ENCODE measurements around the gene RFX4. TPM values are rescaled to one million over a fixed set of nuclear protein-coding genes. Genes with fewer than 3 reads are reported as not detected.

The RFX4 gene
- polyA plus RNA-seq, 1 donor (not counting 4 experiments of a cell fraction or from before 2014, with no cell fraction given), result not detected

GRCh38 chr12:106767954-106768822 lies 185.4 kb downstream of the RFX4 start:
- FAIRE-seq, result no peak
- H3K27me3 ChIP-seq (ENCODE audit: control insufficient read depth, extremely low read depth, insufficient read depth, low read length), result peaks cover 14% of the 10 kb centered on the region
- no peaks in the 10 kb centered on the region for H3K36me3 ChIP-seq (ENCODE audit: control insufficient read depth in 2 of 2, extremely low read depth in 1 of 2, insufficient read depth in 2 of 2, low read length in 2 of 2)
- H2AFZ ChIP-seq (ENCODE audit: control insufficient read depth, low read length), result no peak overlapping the region
- no peak overlapping the region for H3K9ac ChIP-seq (ENCODE audit: control insufficient read depth, extremely low read depth, insufficient read depth, low read length)
- H3K4me3 ChIP-seq (ENCODE audit: control insufficient read depth in 2 of 3, extremely low read depth in 1 of 3, insufficient read depth in 2 of 3, low read depth in 1 of 3, low read length in 3 of 3), result no peak overlapping the region
- H3K4me2 ChIP-seq (ENCODE audit: control insufficient read depth, extremely low read depth, insufficient read depth, low read depth, low read length), result no peak overlapping the region
- no peaks in the 10 kb centered on the region for H4K20me1 ChIP-seq (ENCODE audit: control insufficient read depth, extremely low read depth, insufficient read depth, low read length)
- H3K27ac ChIP-seq (ENCODE audit: control insufficient read depth, insufficient read depth, low read length), result no peak overlapping the region
- H3K9me1 ChIP-seq (ENCODE audit: control insufficient read depth, extremely low read depth, insufficient read depth, low read length), result no peaks in the 10 kb centered on the region
- dilution Hi-C loops (cut with MboI; ENCODE audit: extremely low pct_ligation_motif_present, low sequenced_read_pairs), result no loop called here
- no peaks in the 10 kb centered on the region for H3K9me3 ChIP-seq (ENCODE audit: control insufficient read depth, low read depth, low read length)
- DNase-seq (ENCODE audit: low read depth, low spot score), result no peak
- no peaks in the 10 kb centered on the region for H3K79me2 ChIP-seq (ENCODE audit: control insufficient read depth, insufficient read depth, low read length)
- H3K4me1 ChIP-seq (ENCODE audit: control insufficient read depth, extremely low read depth, insufficient read depth, low read length), result no peaks in the 10 kb centered on the region
- TF ChIP-seq EZH2 (IDR thresholded peaks at IDR 0.05; ENCODE audit: low read length) (no peak), CTCF (optimal IDR thresholded peaks at IDR 0.05 in 1 of 3, IDR thresholded peaks at IDR 0.05 in 1 of 3, conservative IDR thresholded peaks at IDR 0.05 in 1 of 3; ENCODE audit: extremely low read depth in 1 of 3, insufficient read depth in 2 of 3, low read length in 3 of 3) (no peak)

DNA sequence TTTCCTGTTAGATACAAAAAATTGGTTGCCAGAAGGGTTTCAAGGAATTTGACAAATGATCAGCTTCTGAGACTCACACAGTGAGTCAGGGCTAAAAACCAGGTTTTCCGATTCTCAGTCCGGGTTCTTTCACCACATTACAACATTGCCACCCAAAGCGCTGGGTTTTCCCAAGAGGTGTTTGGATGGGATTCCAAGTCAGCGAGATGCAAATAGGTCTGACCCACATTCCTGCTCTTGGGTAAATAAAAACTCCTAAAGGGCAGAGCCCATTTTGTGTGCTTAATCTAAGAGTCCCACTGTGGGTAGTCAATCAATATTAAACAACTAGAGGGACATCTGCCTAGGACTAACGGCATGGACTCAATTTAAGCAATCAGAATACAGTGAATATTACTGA lies 186.3 kb downstream of the RFX4 start:
- H3K9ac ChIP-seq (ENCODE audit: control insufficient read depth, extremely low read depth, insufficient read depth, low read length), result no peak overlapping the region
- H3K4me3 ChIP-seq (ENCODE audit: control insufficient read depth in 2 of 3, extremely low read depth in 1 of 3, insufficient read depth in 2 of 3, low read depth in 1 of 3, low read length in 3 of 3), result no peak overlapping the region
- H3K9me1 ChIP-seq (ENCODE audit: control insufficient read depth, extremely low read depth, insufficient read depth, low read length), result no peaks in the 10 kb centered on the region
- no peak overlapping the region for H3K4me2 ChIP-seq (ENCODE audit: control insufficient read depth, extremely low read depth, insufficient read depth, low read depth, low read length)
- no peaks in the 10 kb centered on the region for H3K4me1 ChIP-seq (ENCODE audit: control insufficient read depth, extremely low read depth, insufficient read depth, low read length)
- DNase-seq (ENCODE audit: low read depth, low spot score) (no peak), FAIRE-seq (no peak)
- no peak overlapping the region for H2AFZ ChIP-seq (ENCODE audit: control insufficient read depth, low read length)
- H3K27me3 ChIP-seq (ENCODE audit: control insufficient read depth, extremely low read depth, insufficient read depth, low read length), result peaks cover 12% of the 10 kb centered on the region
- H3K27ac ChIP-seq (ENCODE audit: control insufficient read depth, insufficient read depth, low read length), result no peak overlapping the region
- H3K79me2 ChIP-seq (ENCODE audit: control insufficient read depth, insufficient read depth, low read length), result no peaks in the 10 kb centered on the region
- H4K20me1 ChIP-seq (ENCODE audit: control insufficient read depth, extremely low read depth, insufficient read depth, low read length), result no peaks in the 10 kb centered on the region
- no peaks in the 10 kb centered on the region for H3K36me3 ChIP-seq (ENCODE audit: control insufficient read depth in 2 of 2, extremely low read depth in 1 of 2, insufficient read depth in 2 of 2, low read length in 2 of 2)
- no peak for TF ChIP-seq EZH2 (IDR thresholded peaks at IDR 0.05; ENCODE audit: low read length)
- no peak for TF ChIP-seq CTCF (optimal IDR thresholded peaks at IDR 0.05 in 1 of 3, IDR thresholded peaks at IDR 0.05 in 1 of 3, conservative IDR thresholded peaks at IDR 0.05 in 1 of 3; ENCODE audit: extremely low read depth in 1 of 3, insufficient read depth in 2 of 3, low read length in 3 of 3)
- dilution Hi-C loops (cut with MboI; ENCODE audit: extremely low pct_ligation_motif_present, low sequenced_read_pairs), result no loop called here
- no peaks in the 10 kb centered on the region for H3K9me3 ChIP-seq (ENCODE audit: control insufficient read depth, low read depth, low read length)

Data from keratinocyte (primary cell).